GM12875 (cell line): ENCODE measurements around the gene FAM9B.

Source experiments
- H3K4me3 ChIP-seq: one replicate; pipeline ENCODE4 v1.5.1; 2011; ENCODE audit warnings: low read depth, low read length, control low read depth
- CTCF ChIP-seq: IDR thresholded peaks from 2 replicates; pipeline ENCODE4 v1.5.1; 2011; ENCODE audit warnings: low read depth, mild to moderate bottlenecking, control low read depth, inconsistent platforms, low read length, moderate library complexity, borderline replicate concordance; ENCODE audit not compliant: insufficient read depth

Gene FAM9B

DNA sequence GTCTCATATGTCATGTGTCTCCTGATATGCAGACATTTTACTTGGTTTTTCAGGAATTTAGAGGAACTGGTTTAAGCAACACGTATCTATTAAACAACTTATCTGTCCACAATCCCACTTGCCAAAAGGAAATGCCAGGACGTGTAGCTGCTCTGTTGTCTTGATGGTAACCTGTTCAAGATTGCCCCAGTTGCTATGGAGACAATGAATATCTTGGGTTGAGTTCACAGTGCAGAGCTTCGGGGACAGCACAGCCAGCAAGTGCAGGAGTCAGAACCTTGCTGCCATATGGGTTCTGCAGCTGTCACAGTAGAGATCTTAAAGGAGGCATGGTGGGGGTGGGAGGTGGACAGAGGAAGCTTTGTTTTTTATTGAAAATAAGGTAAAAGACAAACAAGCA lies 28.7 kb upstream of the FAM9B start:
- no peak overlapping the region for H3K4me3 ChIP-seq
- TF ChIP-seq CTCF = no peak

- H3K4me3 ChIP-seq = no peak overlapping the region
- no peak for TF ChIP-seq CTCF
These were observed 21.4 kb upstream of the FAM9B start for GRCh38 chrX:9055354-9055753.

DNA sequence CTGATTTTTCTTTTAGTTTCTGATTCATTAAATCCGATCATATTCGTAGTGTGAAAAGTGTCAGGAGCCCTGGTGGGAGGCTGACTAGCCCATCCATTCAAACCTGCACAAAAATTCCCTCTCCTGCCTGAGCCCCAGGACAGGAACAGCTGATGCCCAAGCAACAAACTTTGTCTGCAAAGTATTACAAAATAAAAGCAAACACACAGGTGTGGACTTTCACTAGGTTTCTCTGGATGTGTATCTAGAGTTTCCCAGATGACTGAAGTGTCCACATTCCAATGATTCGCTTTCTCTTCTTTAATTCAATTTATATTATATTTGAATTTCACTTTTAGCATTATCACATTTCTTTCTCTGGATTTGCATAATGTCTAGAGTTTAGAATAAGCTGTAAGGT lies 18.2 kb upstream of the FAM9B start:
- TF ChIP-seq CTCF = no peak
- H3K4me3 ChIP-seq = no peak overlapping the region

DNA sequence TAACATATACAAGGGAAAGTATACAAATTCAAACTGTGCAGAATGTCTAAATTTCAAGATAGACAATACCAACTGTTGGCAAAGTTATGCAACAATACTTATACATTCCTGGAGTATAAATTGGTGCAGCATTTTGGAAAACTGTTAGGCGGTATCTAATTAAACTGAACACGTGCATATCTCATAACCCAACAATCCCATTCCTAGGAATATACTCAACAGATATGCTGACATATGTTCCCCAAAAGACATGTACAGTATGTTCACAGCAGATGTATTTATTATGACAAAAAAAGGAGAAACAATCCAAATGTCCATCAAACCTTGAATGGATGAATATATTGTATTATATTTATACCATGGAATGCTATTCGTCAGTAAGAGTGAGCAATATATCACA lies 16.4 kb upstream of the FAM9B start:
- TF ChIP-seq CTCF = no peak
- no peak overlapping the region for H3K4me3 ChIP-seq

DNA sequence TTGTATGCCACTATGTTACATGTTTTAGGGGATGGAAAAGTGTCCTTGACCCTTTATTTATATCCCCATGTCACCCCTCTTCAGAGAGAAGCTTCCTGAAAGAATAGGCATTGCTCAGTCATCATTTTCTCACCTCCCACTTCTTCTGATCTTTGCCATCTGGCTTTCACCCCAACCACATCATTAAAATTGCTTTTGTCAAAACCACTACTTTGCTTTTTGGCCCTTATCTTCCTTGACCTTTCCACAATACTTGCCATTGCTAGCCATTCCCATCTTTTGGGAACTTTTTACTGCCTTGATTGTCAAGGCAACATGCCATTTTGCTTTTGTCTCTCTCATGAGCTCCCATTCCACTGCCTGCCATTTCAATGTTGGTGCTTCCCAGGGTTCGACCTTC lies 14.9 kb upstream of the FAM9B start:
- no peak overlapping the region for H3K4me3 ChIP-seq
- no peak for TF ChIP-seq CTCF

DNA sequence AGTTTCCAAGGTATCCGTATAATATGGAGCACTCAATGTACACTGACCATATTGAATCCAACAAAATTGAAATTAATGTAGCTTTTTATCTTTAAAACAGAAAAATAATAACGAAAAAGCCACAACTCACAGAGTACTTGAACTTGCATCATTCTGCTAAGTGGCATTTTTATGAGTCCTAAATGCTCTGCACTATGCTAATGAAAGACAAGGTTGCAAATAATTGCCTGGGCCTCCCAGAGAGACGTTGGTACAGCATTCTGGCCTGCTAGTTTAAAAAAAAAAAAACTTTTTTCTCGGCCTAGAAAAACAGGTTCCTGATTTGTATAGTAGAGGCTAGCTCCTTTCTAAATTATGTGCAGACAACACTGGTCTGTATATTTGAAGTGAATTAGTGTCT lies 4.3 kb upstream of the FAM9B start:
- H3K4me3 ChIP-seq = no peak overlapping the region
- no peak for TF ChIP-seq CTCF

DNA sequence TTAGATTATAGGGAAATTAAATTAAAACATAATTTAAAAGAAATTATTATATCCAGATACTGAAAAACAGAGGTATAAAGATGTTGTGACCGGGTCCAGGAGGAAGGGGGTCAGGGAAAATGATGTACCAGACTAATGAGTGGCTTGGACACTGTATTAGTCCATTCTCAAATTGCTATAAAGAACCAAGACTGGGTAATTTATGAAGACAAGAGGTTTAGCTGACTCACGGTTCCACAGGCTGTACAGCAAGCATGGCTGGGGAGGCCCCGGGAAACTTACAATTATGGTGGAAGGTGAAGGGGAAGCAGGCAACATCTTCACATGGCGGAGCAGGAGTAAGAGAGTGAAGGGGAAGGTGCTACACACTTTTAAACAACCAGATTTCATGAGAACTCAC lies 3.4 kb upstream of the FAM9B start:
- H3K4me3 ChIP-seq = no peak overlapping the region
- TF ChIP-seq CTCF = no peak
